Activated CD8-positive, alpha-beta T cell treated with anti-CD3 and anti-CD28 coated beads, Interleukin-2, amount 10 ng/mL, durations not matched to agents 7 days and 5 days (primary cell): Measurements from ENCODE around the gene ITPK1. TPM values are rescaled to one million over a fixed set of nuclear protein-coding genes. Genes with fewer than 3 reads are reported as not detected.

ENCODE experiments used
- ATAC-seq: fragments of 150-1000 bp; cut with Tn5 transposase; one replicate; pipeline ENCODE4 v1.10.0; 2021; ENCODE audit warnings: moderate library complexity
- CTCF ChIA-PET: fragments of 350-600 bp; sonication (Branson Sonifier 250); formaldehyde crosslinking; loops from one replicate; lab custom pipeline; 2021; ENCODE audit warnings: antibody characterized with exemption; lab: Charles Lee
- POLR2A ChIA-PET: fragments of 350-600 bp; sonication (Branson Sonifier 250); formaldehyde crosslinking; loops from one replicate; lab custom pipeline; 2021; ENCODE audit warnings: antibody characterized with exemption; lab: Charles Lee
- DNase-seq: peaks from one replicate; pipeline ENCODE4 v3.0.0-alpha.2; 2020
- H3K27ac Mint-ChIP-seq: one replicate; pipeline ENCODE4 v1.8.0; 2021; ENCODE audit warnings: mild to moderate bottlenecking, mixed read lengths
- H3K27me3 Mint-ChIP-seq: one replicate; pipeline ENCODE4 v1.8.0; 2021; ENCODE audit warnings: low read depth, mixed read lengths
- H3K36me3 Mint-ChIP-seq: one replicate; pipeline ENCODE4 v1.8.0; 2021; ENCODE audit warnings: low read depth, mixed read lengths
- H3K4me1 Mint-ChIP-seq: one replicate; pipeline ENCODE4 v1.8.0; 2021; ENCODE audit warnings: low read depth, mixed read lengths
- H3K4me3 Mint-ChIP-seq: one replicate; pipeline ENCODE4 v1.8.0; 2021; ENCODE audit warnings: mild to moderate bottlenecking, mixed read lengths
- H3K9me3 Mint-ChIP-seq: one replicate; pipeline ENCODE4 v1.8.0; 2022; ENCODE audit warnings: mixed read lengths; ENCODE audit not compliant: insufficient read depth
- total RNA-seq, 2 experiments: library from RNA; stranded (reverse); gene quantifications; one replicate each; pipeline ENCODE4 v1.2.3, GENCODE V29; 2021

The ITPK1 gene
- total RNA-seq, 2 experiments from 2014 or later: 103 to 107 TPM

DNA sequence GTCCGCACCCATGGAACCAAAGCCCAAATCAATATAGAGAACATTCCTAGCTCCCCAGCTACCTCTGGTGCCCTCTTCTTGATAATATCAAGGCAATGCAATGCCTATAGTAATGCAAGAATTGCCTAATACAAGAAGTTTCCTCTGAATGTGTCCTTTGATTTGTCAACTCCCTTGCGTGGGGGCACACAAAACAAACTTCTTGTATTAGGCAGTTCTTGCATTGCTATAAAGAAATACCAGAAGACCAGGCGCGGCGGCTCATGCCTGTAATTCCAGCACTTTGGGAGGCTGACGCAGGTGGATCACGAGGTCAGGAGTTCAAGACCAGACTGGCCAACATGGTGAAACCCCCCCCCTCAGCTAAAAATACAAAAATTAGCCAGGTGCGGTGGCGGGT lies 10.4 kb upstream of the ITPK1 start:
- H3K36me3 Mint-ChIP-seq: no peaks in the 10 kb centered on the region
- H3K4me1 Mint-ChIP-seq: no peaks in the 10 kb centered on the region
- ChIA-PET POLR2A (no interaction called here), CTCF (interaction anchor here (1.9 kb wide), 1 partner anchor 12 kb away, joined by 7 read pairs; no protein-coding TSS in a partner anchor)
- H3K9me3 Mint-ChIP-seq: no peaks in the 10 kb centered on the region
- H3K4me3 Mint-ChIP-seq: no peak overlapping the region
- DNase-seq (no peak), ATAC-seq (no peak)
- H3K27me3 Mint-ChIP-seq: peaks cover 6% of the 10 kb centered on the region
- no peak overlapping the region for H3K27ac Mint-ChIP-seq

DNA sequence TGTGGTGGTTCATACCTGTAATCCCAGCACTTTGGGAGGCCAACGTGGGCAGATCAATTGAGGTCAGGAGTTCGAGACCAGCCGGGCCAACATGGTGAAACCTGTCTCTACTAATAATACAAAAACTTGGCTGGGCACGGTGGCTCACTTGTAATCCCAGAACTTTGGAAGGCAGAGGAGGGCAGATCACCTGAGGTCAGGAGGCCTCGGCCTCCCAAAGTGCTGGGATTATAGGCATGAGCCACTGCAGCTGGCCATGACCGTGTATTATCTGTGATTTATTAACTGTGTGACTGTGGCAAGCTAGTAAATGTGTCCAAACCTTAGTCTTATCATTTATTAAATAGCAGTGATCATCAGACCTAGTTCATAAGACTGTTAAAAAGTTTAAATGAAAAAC lies 7.1 kb upstream of the ITPK1 start:
- Mint-ChIP-seq H3K27me3 (peaks cover 1% of the 10 kb centered on the region), H3K4me3 (no peak overlapping the region), H3K4me1 (no peaks in the 10 kb centered on the region), H3K36me3 (no peaks in the 10 kb centered on the region), H3K9me3 (no peaks in the 10 kb centered on the region), H3K27ac (no peak overlapping the region)
- no peak for ATAC-seq
- no peak for DNase-seq
- ChIA-PET POLR2A (no interaction called here), CTCF (interaction anchor here (1.4 to 2.2 kb wide), 2 partner anchors 9 to 10 kb away, joined by 4 to 12 read pairs; partner anchors contain the start of gene ITPK1)

DNA sequence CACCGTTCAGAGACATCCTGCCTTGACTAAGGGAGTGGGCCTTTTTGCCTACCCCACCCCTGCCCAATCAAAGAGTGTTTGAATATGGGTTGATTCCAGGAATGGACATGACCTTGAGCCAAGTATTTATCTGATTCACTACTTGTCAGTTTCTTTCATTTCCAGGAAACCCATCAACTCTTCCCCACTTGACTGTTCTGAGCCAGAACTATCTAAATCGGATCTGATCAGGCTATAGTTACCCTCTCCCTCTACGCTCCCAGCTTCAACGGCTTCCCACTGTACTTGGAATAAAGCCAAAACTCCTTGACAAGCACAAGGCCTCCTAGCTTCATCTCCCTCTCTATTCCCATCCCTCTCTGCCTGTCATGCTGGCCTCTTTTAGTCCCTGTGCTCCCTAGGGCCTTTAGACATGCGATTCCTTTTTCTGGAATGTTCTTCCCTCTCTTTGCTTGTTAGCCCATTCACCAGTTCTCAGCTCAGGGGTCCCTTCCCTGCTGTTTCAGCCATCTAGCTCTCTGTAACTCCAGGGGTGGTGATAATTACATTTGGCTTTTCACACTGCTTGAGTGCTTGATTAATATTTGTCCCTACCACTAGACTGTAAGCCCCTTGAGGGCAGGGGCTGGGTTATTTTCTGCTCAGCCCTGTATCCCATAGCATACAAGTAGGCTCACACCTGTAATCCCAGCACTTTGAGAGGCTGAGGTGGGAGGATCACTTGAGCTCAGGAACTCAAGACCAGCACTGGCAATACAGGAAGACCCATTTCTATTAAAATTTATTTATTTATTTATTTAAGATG lies 5.5 kb upstream of the ITPK1 start:
- Mint-ChIP-seq H3K9me3 (no peaks in the 10 kb centered on the region), H3K4me3 (no peak overlapping the region), H3K27ac (no peak overlapping the region), H3K36me3 (no peaks in the 10 kb centered on the region), H3K27me3 (no peaks in the 10 kb centered on the region), H3K4me1 (peaks cover 10% of the 10 kb centered on the region)
- DNase-seq: no peak
- no peak for ATAC-seq
- CTCF ChIA-PET: no interaction called here
- POLR2A ChIA-PET: interaction anchor here (0.5 kb wide), 1 partner anchor 84 kb away, joined by 3 read pairs; no protein-coding TSS in a partner anchor

DNA sequence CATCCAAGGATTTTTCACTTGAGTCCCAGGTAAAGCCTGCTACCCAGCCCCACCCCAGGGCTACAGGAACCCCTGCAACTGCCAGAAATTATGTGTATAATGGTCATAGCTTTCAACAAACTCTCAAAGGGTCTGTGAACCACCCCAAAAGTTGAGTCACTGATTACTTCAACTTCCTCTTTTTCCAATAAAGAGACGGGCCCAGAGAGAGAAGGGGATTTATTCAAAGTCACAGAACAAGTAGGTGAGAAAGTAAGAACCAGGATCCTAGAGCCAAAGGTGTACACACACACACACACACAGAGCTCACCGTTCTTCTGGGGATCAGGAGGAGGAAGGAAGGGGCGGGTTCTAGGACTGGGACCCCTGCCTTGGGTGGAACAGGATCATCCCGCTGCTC lies 4.8 kb upstream of the ITPK1 start:
- Mint-ChIP-seq H3K4me3 (no peak overlapping the region), H3K9me3 (no peaks in the 10 kb centered on the region), H3K36me3 (no peaks in the 10 kb centered on the region), H3K4me1 (peaks cover 10% of the 10 kb centered on the region), H3K27me3 (no peaks in the 10 kb centered on the region), H3K27ac (no peak overlapping the region)
- ATAC-seq (no peak), DNase-seq (no peak)
- ChIA-PET POLR2A (no interaction called here), CTCF (interaction anchor here (2.2 kb wide), 1 partner anchor 12 kb away, joined by 10 read pairs; no protein-coding TSS in a partner anchor)

DNA sequence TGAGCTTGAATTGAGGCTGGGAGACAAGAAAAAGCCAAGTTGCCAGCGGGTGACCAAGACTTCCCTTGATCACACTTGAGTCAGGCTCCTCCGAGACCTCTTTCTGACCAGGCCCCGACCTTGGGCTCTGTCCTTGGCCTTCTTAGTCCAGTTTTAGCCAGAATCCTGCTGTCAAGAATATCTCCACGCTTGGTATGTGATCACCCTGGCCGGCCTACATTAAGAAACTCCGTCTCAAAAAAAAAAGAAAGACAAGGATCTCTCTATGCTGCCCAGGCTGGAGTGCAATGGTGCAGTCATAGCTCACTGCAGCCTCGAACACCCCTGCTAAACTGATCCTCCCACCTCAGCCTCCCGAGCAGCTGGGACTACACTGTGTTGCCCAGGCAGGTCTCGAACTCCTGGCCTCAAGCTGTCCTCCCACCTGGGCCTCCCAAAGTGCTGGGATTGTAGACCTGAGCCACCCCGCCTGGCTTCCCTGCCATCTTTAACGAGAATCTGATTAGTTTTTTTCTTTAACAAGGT lies 1.0 kb upstream of the ITPK1 start:
- peak overlapping the region; percentile 68 for H3K4me3 Mint-ChIP-seq
- no peaks in the 10 kb centered on the region for H3K27me3 Mint-ChIP-seq
- peak overlapping the region; percentile 86 for H3K27ac Mint-ChIP-seq
- ATAC-seq (no peak), DNase-seq (no peak)
- peaks cover 35% of the 10 kb centered on the region for H3K4me1 Mint-ChIP-seq
- CTCF ChIA-PET: interaction anchor here (0.8 to 1.6 kb wide), 9 partner anchors 10 to 89 kb away, joined by 3 to 22 read pairs (median 4); no protein-coding TSS in a partner anchor
- no peaks in the 10 kb centered on the region for H3K9me3 Mint-ChIP-seq
- peaks cover 7% of the 10 kb centered on the region for H3K36me3 Mint-ChIP-seq
- POLR2A ChIA-PET: interaction anchor here (0.6 kb wide), 3 partner anchors 55 to 120 kb away, joined by 3 to 4 read pairs (median 4); partner anchors contain the start of genes LYSET and MOAP1

DNA sequence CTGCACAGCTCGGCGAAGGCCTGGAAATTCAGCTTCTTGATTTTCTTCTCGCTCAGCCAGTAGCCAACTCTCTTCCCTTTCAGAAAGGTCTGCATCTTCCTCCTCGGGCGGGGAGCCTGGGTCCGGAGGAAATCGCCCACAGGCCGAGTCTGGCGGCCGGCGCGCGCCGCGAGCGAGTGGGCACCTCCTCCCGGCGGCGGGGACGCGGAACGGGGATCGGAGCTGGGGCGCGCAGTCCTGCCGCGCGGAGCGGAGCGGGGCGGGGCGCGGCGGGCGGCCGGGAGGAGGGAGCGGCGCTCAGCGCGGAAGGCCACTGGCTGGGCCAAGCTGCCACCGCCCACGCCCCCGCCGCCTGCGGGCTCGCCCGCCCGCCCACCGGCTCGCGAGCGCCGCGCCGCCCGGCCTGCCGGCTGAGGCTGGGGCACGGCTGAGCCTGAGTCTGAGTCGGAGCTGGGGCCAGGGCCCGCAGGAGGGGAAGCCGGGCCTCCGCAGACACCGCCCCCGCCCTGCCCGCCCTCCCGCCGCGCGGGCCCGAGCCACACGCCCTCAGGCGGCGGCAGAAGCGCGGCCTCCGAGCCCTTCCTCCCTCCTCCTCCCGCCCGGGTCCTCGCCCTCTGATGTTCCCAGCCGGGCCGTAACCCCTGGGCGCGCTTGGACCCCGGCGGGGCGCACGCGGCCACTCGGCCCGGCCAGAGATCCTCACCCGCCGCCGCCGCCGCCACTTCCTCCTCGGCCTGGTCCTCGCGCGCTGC lies 480 bp downstream of the ITPK1 start:
- H3K27ac Mint-ChIP-seq: peak overlapping the region; percentile 77
- POLR2A ChIA-PET: interaction anchor here (0.9 to 3.2 kb wide), 5 partner anchors 11 to 129 kb away, joined by 3 to 28 read pairs (median 4); partner anchors contain the start of genes LYSET and MOAP1
- no peaks in the 10 kb centered on the region for H3K9me3 Mint-ChIP-seq
- peaks cover 7% of the 10 kb centered on the region for H3K36me3 Mint-ChIP-seq
- H3K27me3 Mint-ChIP-seq: no peaks in the 10 kb centered on the region
- DNase-seq (peak; percentile 86), ATAC-seq (peak; percentile 80)
- peak overlapping the region; percentile 81 for H3K4me3 Mint-ChIP-seq
- peaks cover 47% of the 10 kb centered on the region for H3K4me1 Mint-ChIP-seq
- CTCF ChIA-PET: interaction anchor here (0.9 to 4.4 kb wide), 19 partner anchors 8 to 162 kb away, joined by 3 to 145 read pairs (median 30); partner anchors contain the start of genes LYSET and MOAP1

DNA sequence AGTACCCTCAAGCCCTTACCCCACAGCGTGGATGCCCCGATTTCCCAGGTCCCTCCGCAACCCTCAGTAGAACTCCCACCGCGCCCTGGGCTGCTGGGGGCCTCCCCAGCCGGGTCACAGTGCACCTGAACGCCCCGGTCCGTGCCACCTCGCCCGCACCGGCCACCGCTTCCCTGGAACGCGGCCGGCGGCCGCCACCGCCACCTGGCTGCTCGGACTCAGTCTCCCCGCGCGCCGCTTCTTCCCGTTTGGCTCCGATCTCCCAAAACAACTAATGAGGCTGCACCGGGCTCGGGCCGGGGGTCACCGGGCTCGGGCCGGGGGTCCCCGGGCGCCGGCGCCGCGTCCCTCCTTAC lies 1.0 kb downstream of the ITPK1 start:
- ATAC-seq: no peak
- POLR2A ChIA-PET: interaction anchor here (0.9 to 3.2 kb wide), 6 partner anchors 10 to 128 kb away, joined by 3 to 28 read pairs (median 4); partner anchors contain the start of genes GON7, LYSET, MOAP1 and UBR7
- peaks cover 9% of the 10 kb centered on the region for H3K36me3 Mint-ChIP-seq

DNA sequence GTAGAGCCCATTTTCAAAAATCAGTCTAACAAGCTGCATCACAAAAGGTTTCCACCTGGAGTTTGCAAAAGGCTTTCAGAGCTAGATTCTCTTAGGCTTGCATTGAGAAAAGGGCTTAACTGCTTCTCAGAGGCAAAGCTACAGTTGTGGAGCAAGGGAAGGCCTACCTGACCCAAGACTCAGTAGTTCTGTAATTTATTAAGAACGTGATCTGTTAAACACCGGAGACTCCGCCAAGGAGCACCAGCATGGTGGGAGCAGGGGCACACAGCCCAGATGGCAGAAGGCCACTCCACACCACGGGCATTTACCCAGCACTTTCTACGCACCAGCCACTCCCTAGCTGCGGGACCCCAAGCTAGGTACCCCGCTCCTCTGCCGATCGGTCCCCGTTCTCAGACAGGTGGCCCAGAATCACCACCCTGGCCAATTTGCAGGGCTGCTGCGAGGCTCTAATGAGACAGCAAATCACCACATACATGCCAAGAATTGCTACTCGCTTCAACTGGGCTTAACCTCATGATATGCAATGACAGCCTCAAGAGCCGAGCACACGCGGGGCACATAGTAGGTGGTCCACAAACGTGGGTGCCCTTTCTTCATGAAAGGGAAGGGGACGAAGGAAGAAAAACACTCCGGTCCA lies 1.5 kb downstream of the ITPK1 start:
- no peaks in the 10 kb centered on the region for H3K27me3 Mint-ChIP-seq
- H3K4me3 Mint-ChIP-seq: peak overlapping the region; percentile 81
- ChIA-PET CTCF (interaction anchor here (0.7 to 4.4 kb wide), 41 partner anchors 9 to 319 kb away, joined by 3 to 145 read pairs (median 10); partner anchors contain the start of genes GON7, LYSET, MOAP1 and UBR7), POLR2A (interaction anchor here (0.6 to 3.2 kb wide), 8 partner anchors 10 to 462 kb away, joined by 3 to 28 read pairs (median 6); partner anchors contain the start of genes GON7, LYSET, MOAP1 and UBR7)
- H3K36me3 Mint-ChIP-seq: peaks cover 12% of the 10 kb centered on the region
- H3K9me3 Mint-ChIP-seq: no peaks in the 10 kb centered on the region
- H3K27ac Mint-ChIP-seq: peak overlapping the region; percentile 77
- peaks cover 55% of the 10 kb centered on the region for H3K4me1 Mint-ChIP-seq
- ATAC-seq: no peak
- peak; percentile 25 for DNase-seq

More for the DNA sequence above, 1.0 kb downstream of the ITPK1 start:
- CTCF ChIA-PET: interaction anchor here (0.9 to 4.4 kb wide), 20 partner anchors 9 to 162 kb away, joined by 3 to 145 read pairs (median 24); partner anchors contain the start of genes LYSET and MOAP1
- no peaks in the 10 kb centered on the region for H3K27me3 Mint-ChIP-seq
- peak overlapping the region; percentile 77 for H3K27ac Mint-ChIP-seq
- peak; percentile 28 for DNase-seq
- H3K4me1 Mint-ChIP-seq: peaks cover 53% of the 10 kb centered on the region
- H3K4me3 Mint-ChIP-seq: peak overlapping the region; percentile 81
- H3K9me3 Mint-ChIP-seq: no peaks in the 10 kb centered on the region

DNA sequence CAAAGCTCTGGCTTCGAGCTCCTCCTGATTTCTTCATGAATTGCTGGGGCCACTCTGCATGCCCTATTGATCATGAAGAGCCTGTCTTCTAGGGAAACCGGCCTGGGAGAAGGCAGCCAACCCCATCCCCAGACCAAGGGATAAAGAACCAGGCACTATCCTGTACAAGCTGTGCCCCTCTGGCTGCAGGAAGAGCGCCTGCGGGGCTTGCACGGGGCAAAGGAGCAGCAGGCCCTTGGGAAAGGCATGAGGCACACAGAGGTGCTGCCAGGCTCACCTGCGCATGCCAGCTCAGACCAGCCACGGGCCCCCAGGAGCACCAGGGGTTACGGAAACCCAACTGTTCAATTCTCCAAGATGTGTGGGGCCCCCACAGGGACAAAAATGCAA lies 2.1 kb downstream of the ITPK1 start:
- DNase-seq: no peak

DNA sequence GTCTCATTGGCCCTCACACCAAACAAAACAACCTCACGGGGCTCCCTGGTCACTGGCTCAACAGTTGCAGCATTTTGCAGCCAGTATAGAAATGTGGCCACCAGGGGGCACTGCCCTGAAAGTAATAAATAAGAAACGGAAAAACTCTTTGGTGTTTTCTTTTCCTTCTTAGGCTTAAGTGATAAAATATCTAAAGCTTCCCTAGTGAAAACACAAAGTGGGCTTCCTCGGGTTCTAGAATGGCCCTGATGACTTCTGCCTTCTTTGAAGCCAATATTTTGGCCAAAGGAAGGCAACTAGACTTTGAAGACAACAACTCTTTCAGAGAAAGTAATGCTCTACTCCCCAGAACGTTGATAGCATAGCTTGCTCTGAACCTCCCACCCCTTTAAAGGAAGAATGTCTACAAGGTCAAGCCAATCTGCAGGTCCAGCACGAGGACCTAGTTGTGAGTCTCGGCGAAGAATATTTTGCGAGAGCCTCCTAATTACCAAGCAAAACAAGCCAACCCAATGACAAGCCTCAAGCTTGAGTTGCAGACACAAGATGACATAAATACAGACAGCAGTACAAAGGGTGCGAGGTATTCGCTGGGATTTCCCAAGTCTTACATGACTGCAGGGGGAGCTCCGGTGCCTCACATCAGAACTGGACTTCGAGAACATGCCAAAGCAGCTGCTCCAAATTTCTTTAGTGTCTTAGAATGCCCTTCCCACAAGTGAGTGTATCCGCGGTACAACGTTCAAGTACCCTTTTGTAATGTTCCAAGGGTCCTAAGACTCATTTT lies 2.6 kb downstream of the ITPK1 start:
- Mint-ChIP-seq H3K36me3 (peaks cover 15% of the 10 kb centered on the region), H3K27me3 (no peaks in the 10 kb centered on the region), H3K4me3 (peak overlapping the region; percentile 81), H3K27ac (peak overlapping the region; percentile 84), H3K4me1 (peaks cover 61% of the 10 kb centered on the region), H3K9me3 (no peaks in the 10 kb centered on the region)
- ChIA-PET CTCF (interaction anchor here (0.7 to 4.4 kb wide), 61 partner anchors 10 to 1069 kb away, joined by 3 to 145 read pairs (median 6); partner anchors contain the start of genes GON7, LYSET, MOAP1 and UBR7), POLR2A (interaction anchor here (0.6 to 3.2 kb wide), 14 partner anchors 9 to 460 kb away, joined by 3 to 28 read pairs (median 4); partner anchors contain the start of genes GON7, LYSET, MOAP1 and UBR7)
- ATAC-seq (peak; percentile 25), DNase-seq (peak; percentile 87)

More for the DNA sequence above, 2.1 kb downstream of the ITPK1 start:
- ATAC-seq: no peak
- peaks cover 15% of the 10 kb centered on the region for H3K36me3 Mint-ChIP-seq
- no peaks in the 10 kb centered on the region for H3K9me3 Mint-ChIP-seq
- no peaks in the 10 kb centered on the region for H3K27me3 Mint-ChIP-seq
- H3K4me3 Mint-ChIP-seq: peak overlapping the region; percentile 81
- peaks cover 58% of the 10 kb centered on the region for H3K4me1 Mint-ChIP-seq
- H3K27ac Mint-ChIP-seq: peak overlapping the region; percentile 84
- CTCF ChIA-PET: interaction anchor here (0.7 to 4.4 kb wide), 57 partner anchors 10 to 1069 kb away, joined by 3 to 145 read pairs (median 6); partner anchors contain the start of genes GON7, LYSET, MOAP1 and UBR7
- POLR2A ChIA-PET: interaction anchor here (0.6 to 3.2 kb wide), 13 partner anchors 9 to 461 kb away, joined by 3 to 28 read pairs (median 4); partner anchors contain the start of genes GON7, LYSET, MOAP1 and UBR7
